H9 (cell line): ENCODE data around the gene KCNRG. TPM values are rescaled to one million over a fixed set of nuclear protein-coding genes. Genes with fewer than 3 reads are reported as not detected.

ENCODE experiments used
- DNase-seq: peaks from one replicate; pipeline ENCODE4 v3.0.0-alpha.2; 2017
- H2AFZ ChIP-seq: one replicate; pipeline ENCODE4 v1.6.1; 2013; ENCODE audit warnings: mild to moderate bottlenecking, low read length, control low read depth, moderate library complexity
- H2AK5ac ChIP-seq: 2 replicates; pipeline ENCODE4 v1.6.1; 2013; ENCODE audit warnings: low read length, control low read depth, mixed read lengths; ENCODE audit not compliant: insufficient read length
- H2BK120ac ChIP-seq: one replicate; pipeline ENCODE4 v1.6.1; 2013; ENCODE audit warnings: low read depth, mild to moderate bottlenecking, low read length, control low read depth, inconsistent platforms; ENCODE audit not compliant: poor library complexity, severe bottlenecking
- H2BK12ac ChIP-seq: 2 replicates; pipeline ENCODE4 v1.6.1; 2013; ENCODE audit warnings: low read length, control low read depth, mixed read lengths, low read depth; ENCODE audit not compliant: insufficient read length
- H2BK15ac ChIP-seq: 2 replicates; pipeline ENCODE4 v1.6.1; 2013; ENCODE audit warnings: low read depth, low read length, control low read depth
- H2BK20ac ChIP-seq: one replicate; pipeline ENCODE4 v1.6.1; 2013; ENCODE audit warnings: low read depth, mild to moderate bottlenecking, low read length, control low read depth, inconsistent platforms; ENCODE audit not compliant: poor library complexity, severe bottlenecking
- H2BK5ac ChIP-seq: 2 replicates; pipeline ENCODE4 v1.6.1; 2013; ENCODE audit warnings: low read length, control low read depth, mixed read lengths; ENCODE audit not compliant: insufficient read length
- H3K14ac ChIP-seq: 2 replicates; pipeline ENCODE4 v1.6.1; 2013; ENCODE audit warnings: low read length, control low read depth; ENCODE audit not compliant: insufficient read depth
- H3K18ac ChIP-seq: 2 replicates; pipeline ENCODE4 v1.6.1; 2013; ENCODE audit warnings: low read depth, mild to moderate bottlenecking, mixed read lengths, low read length, control low read depth; ENCODE audit not compliant: insufficient read length
- H3K23ac ChIP-seq: 2 replicates; pipeline ENCODE4 v1.6.1; 2013; ENCODE audit warnings: low read length, control low read depth, mixed read lengths, low read depth; ENCODE audit not compliant: insufficient read length
- H3K23me2 ChIP-seq: 2 replicates; pipeline ENCODE4 v1.6.1; 2013; ENCODE audit warnings: low read depth, mild to moderate bottlenecking, mixed read lengths, low read length, control low read depth; ENCODE audit not compliant: insufficient read length, poor library complexity, severe bottlenecking
- H3K27ac ChIP-seq: 2 replicates; pipeline ENCODE4 v1.5.1; 2013; ENCODE audit warnings: low read length, control low read depth, mixed read lengths, low read depth; ENCODE audit not compliant: insufficient read length
- H3K27me3 ChIP-seq: 2 replicates; pipeline ENCODE4 v1.6.1; 2013; ENCODE audit warnings: low read length, control low read depth, inconsistent platforms; ENCODE audit not compliant: insufficient read depth
- H3K4ac ChIP-seq: 2 replicates; pipeline ENCODE4 v1.6.1; 2013; ENCODE audit warnings: low read depth, mild to moderate bottlenecking, control low read depth, inconsistent platforms, low read length, moderate library complexity
- H3K4me1 ChIP-seq: 2 replicates; pipeline ENCODE4 v1.6.1; 2013; ENCODE audit warnings: low read length, control low read depth, inconsistent platforms; ENCODE audit not compliant: insufficient read depth
- H3K4me2 ChIP-seq: 2 replicates; pipeline ENCODE4 v1.6.1; 2013; ENCODE audit warnings: low read length, control low read depth, mixed read lengths; ENCODE audit not compliant: insufficient read length, insufficient read depth
- H3K56ac ChIP-seq: 2 replicates; pipeline ENCODE4 v1.6.1; 2013; ENCODE audit warnings: low read depth, mild to moderate bottlenecking, mixed read lengths, low read length, control low read depth; ENCODE audit not compliant: insufficient read length
- H3K79me1 ChIP-seq: 2 replicates; pipeline ENCODE4 v1.6.1; 2013; ENCODE audit warnings: low read depth, mild to moderate bottlenecking, moderate library complexity, low read length, control low read depth, inconsistent platforms; ENCODE audit not compliant: insufficient read depth, poor library complexity, severe bottlenecking
- H3K79me2 ChIP-seq: 2 replicates; pipeline ENCODE4 v1.6.1; 2013; ENCODE audit warnings: low read length, control low read depth, inconsistent platforms; ENCODE audit not compliant: insufficient read depth
- H3K9ac ChIP-seq: 2 replicates; pipeline ENCODE4 v1.6.1; 2013; ENCODE audit warnings: low read length, control low read depth, mixed read lengths; ENCODE audit not compliant: insufficient read length; ENCODE audit errors: extremely low read depth
- H3K9me3 ChIP-seq: one replicate; pipeline ENCODE4 v1.6.1; 2013; ENCODE audit warnings: low read depth, low read length, inconsistent platforms; ENCODE audit not compliant: control insufficient read depth
- H3T11ph ChIP-seq: one replicate; pipeline ENCODE4 v1.6.1; 2013; ENCODE audit warnings: mild to moderate bottlenecking, low read length, control low read depth, inconsistent platforms
- H4K20me1 ChIP-seq: one replicate; pipeline ENCODE4 v1.6.1; 2013; ENCODE audit not compliant: control insufficient read depth, insufficient read length, insufficient read depth
- H4K5ac ChIP-seq: 2 replicates; pipeline ENCODE4 v1.6.1; 2013; ENCODE audit warnings: low read depth, mild to moderate bottlenecking, mixed read lengths, low read length, control low read depth; ENCODE audit not compliant: insufficient read length
- H4K8ac ChIP-seq: replicated peaks from 2 replicates; pipeline ENCODE4 v1.6.1; 2013; ENCODE audit warnings: low read length, control low read depth, mixed read lengths, low read depth; ENCODE audit not compliant: insufficient read length
- H4K91ac ChIP-seq: 2 replicates; pipeline ENCODE4 v1.6.1; 2013; ENCODE audit warnings: low read depth, mild to moderate bottlenecking, moderate library complexity, mixed read lengths, low read length, control low read depth; ENCODE audit not compliant: insufficient read length
- H3K27ac Mint-ChIP-seq, 3 experiments: 2 replicates in 2 of 3; 3 replicates in 1 of 3; pipeline ENCODE4 v1.8.0; 2020 to 2021; ENCODE audit warnings: mixed read lengths in 3 of 3, mild to moderate bottlenecking in 1 of 3, moderate library complexity in 1 of 3
- H3K27me3 Mint-ChIP-seq: 2 replicates; pipeline ENCODE4 v1.8.0; 2021; ENCODE audit warnings: low read depth, mild to moderate bottlenecking, moderate library complexity, mixed read lengths
- H3K36me3 Mint-ChIP-seq, 3 experiments: 2 replicates in 2 of 3; 3 replicates in 1 of 3; pipeline ENCODE4 v1.8.0; 2020 to 2021; ENCODE audit warnings: low read depth in 3 of 3, mixed read lengths in 3 of 3; ENCODE audit not compliant: insufficient read depth in 1 of 3
- H3K4me1 Mint-ChIP-seq, 2 experiments: 2 replicates each; pipeline ENCODE4 v1.8.0; 2020; ENCODE audit warnings: mixed read lengths in 2 of 2
- H3K4me3 Mint-ChIP-seq, 2 experiments: 2 replicates in 1 of 2; 3 replicates in 1 of 2; pipeline ENCODE4 v1.8.0; 2020 to 2021; ENCODE audit warnings: mild to moderate bottlenecking in 2 of 2, mixed read lengths in 2 of 2, moderate library complexity in 1 of 2
- H3K9me3 Mint-ChIP-seq, 2 experiments: 2 replicates in 1 of 2; 3 replicates in 1 of 2; pipeline ENCODE4 v1.8.0; 2020; ENCODE audit warnings: mild to moderate bottlenecking in 2 of 2, mixed read lengths in 2 of 2, moderate library complexity in 1 of 2
- CTCF ChIP-seq: fragments of 200-600 bp; sonication (generic); conservative IDR thresholded peaks from 3 replicates; pipeline ENCODE4 v1.8.0; 2021; ENCODE audit warnings: antibody characterized with exemption, mild to moderate bottlenecking
- WGBS: extraction: QIAGEN DNeasy Blood & Tissue Kit; methylation state at CpG from one replicate; pipeline ENCODE4 v1.1.7; 2013; ENCODE audit warnings: missing lambda C conversion rate, low lambda C conversion rate, mixed read lengths; ENCODE audit not compliant: insufficient read length; ENCODE audit errors: extremely low coverage; 5-methylcytosine and 5-hydroxymethylcytosine counted together
- total RNA-seq: library from RNA; stranded (reverse); gene quantifications from 2 replicates; pipeline ENCODE4 v1.2.1, GENCODE V29; 2021

KCNRG gene
- total RNA-seq, 1 experiment from 2014 or later, result 0.74 TPM

- Histone ChIP-seq H4K5ac (no peak overlapping the region), H3K18ac (no peak overlapping the region), H3K23me2 (peaks cover 14% of the 10 kb centered on the region), H3T11ph (no peak overlapping the region), H3K23ac (no peak overlapping the region), H2AK5ac (no peak overlapping the region), H3K79me2 (peaks cover 2% of the 10 kb centered on the region; the same call in 1 of the 2 replicates), H3K56ac (no peak overlapping the region), H2AFZ (no peak overlapping the region), H3K4me1 (no peaks in the 10 kb centered on the region; the same call in 1 of the 2 replicates), H2BK5ac (no peak overlapping the region), H3K27ac (no peak overlapping the region), H2BK12ac (no peak overlapping the region), H2BK120ac (no peak overlapping the region), H3K27me3 (no peaks in the 10 kb centered on the region), H3K9ac (no peak overlapping the region), H2BK15ac (no peak overlapping the region), H3K9me3 (no peaks in the 10 kb centered on the region), H3K4me2 (peak overlapping the region; percentile 88), H3K14ac (no peak overlapping the region), H2BK20ac (no peak overlapping the region), H4K20me1 (no peaks in the 10 kb centered on the region), H4K8ac (no peak overlapping the region), H3K4ac (no peak overlapping the region), H4K91ac (no peak overlapping the region), H3K79me1 (no peaks in the 10 kb centered on the region)
- Mint-ChIP-seq H3K4me3 (peak overlapping the region; percentile 71 to 80), H3K36me3 (peaks cover 12 to 25% (median 15%) of the 10 kb centered on the region in 3 experiments; a peak in 6 of 7 replicates), H3K9me3 (no peaks in the 10 kb centered on the region; a peak in 1 of 5 replicates), H3K4me1 (peaks cover 26 to 27% of the 10 kb centered on the region in 2 experiments), H3K27ac (no peak overlapping the region), H3K27me3 (peaks cover 4% of the 10 kb centered on the region)
- DNase-seq, result no peak
- TF ChIP-seq CTCF, result no peak
- no CpG with 5 or more reads among the region's 14 CpGs for WGBS
These were observed 19.6 kb upstream of the KCNRG start for GRCh38 chr13:49995625-49996101.
